Transverse colon (tissue), 4 donors: ENCODE data around the gene RSPH10B2. TPM values are rescaled to one million over a fixed set of nuclear protein-coding genes. Genes with fewer than 3 reads are reported as not detected.
"Not testable (repeated sequence)": the region's sequence is repeated elsewhere in the genome, so short reads cannot be mapped to it uniquely, and the experiment has no call there.

Source experiments
- DNase-seq: peaks from one replicate; pipeline ENCODE4 v3.0.0-alpha.2; 2019
- H3K27ac ChIP-seq, 4 donors: fragments of 200-600 bp; sonication (generic); 2 replicates each; pipeline ENCODE4 v1.5.1; 2016 to 2018; ENCODE audit warnings: inconsistent platforms in 4 of 4
- H3K27me3 ChIP-seq: fragments of 200-600 bp; sonication (generic); 2 replicates; pipeline ENCODE4 v1.5.1; 2017; ENCODE audit warnings: inconsistent platforms
- H3K36me3 ChIP-seq, 4 donors: fragments of 200-600 bp; sonication (generic); 2 replicates each; pipeline ENCODE4 v1.5.1; 2017 to 2019; ENCODE audit warnings: inconsistent platforms in 4 of 4
- H3K4me1 ChIP-seq, 4 donors: fragments of 200-600 bp; sonication (generic); 2 replicates each; pipeline ENCODE4 v1.5.1; 2017 to 2020; ENCODE audit warnings: inconsistent platforms in 4 of 4
- H3K4me3 ChIP-seq, 4 donors: fragments of 200-600 bp; sonication (generic); 1 replicate in 1 of 4; 2 replicates in 3 of 4; pipeline versions ENCODE4 v1.5.1 to v1.6.1; 2017 to 2019; ENCODE audit warnings: inconsistent platforms in 4 of 4
- H3K9me3 ChIP-seq, 2 donors: fragments of 200-600 bp; sonication (generic); 2 replicates each; pipeline ENCODE4 v1.5.1; 2017 to 2019; ENCODE audit warnings: inconsistent platforms in 2 of 2
- WGBS, 2 donors: methylation state at CpG; one replicate each; pipeline ENCODE4 v1.1.5; 2018; ENCODE audit warnings: low coverage in 1 of 2; 5-methylcytosine and 5-hydroxymethylcytosine counted together
- in situ Hi-C, 4 donors: fragments of 200-750 bp; cut with MboI; loops; one replicate each; pipeline versions ENCODE4 v1.15.0 to v1.15.1; 2017; ENCODE audit warnings: low sequenced_read_pairs in 3 of 4, low pct_ligation_motif_present in 1 of 4, low pct_unique_long_range_greater_than_20kb in 1 of 4
- intact Hi-C: fragments of 100-400 bp; cut with DNase I; formaldehyde crosslinking; loops from one replicate; pipeline ENCODE4 v1.15.1; 2023; ENCODE audit warnings: low total_unique reads
- total RNA-seq, 4 donors: library from RNA; depleted of rRNA; stranded (reverse); fragments of >200 nt; gene quantifications; one replicate each; pipeline ENCODE4 v1.1.0, GENCODE V29; 2016

RSPH10B2 gene
- total RNA-seq, 4 donors from 2014 or later = 0.68 TPM; not detected in 3

- H3K4me3 ChIP-seq, H3K4me1 ChIP-seq, intact Hi-C loops, in situ Hi-C loops, H3K36me3 ChIP-seq, DNase-seq, H3K27ac ChIP-seq, H3K27me3 ChIP-seq, H3K9me3 ChIP-seq: not testable (repeated sequence)
- 100% methylated on average over 4 of the region's 6 CpGs; no CpG with 5 or more reads in 1 of the 2 donors for WGBS, 2 donors
These were observed 3.7 kb upstream of the RSPH10B2 start for GRCh38 chr7:6750173-6750572.

- H3K27ac ChIP-seq, H3K36me3 ChIP-seq, H3K4me3 ChIP-seq, H3K27me3 ChIP-seq, DNase-seq, H3K4me1 ChIP-seq, in situ Hi-C loops, H3K9me3 ChIP-seq, intact Hi-C loops: not testable (repeated sequence)
- WGBS, 2 donors = 67% methylated on average over 8 of the region's 12 CpGs; no CpG with 5 or more reads in 1 of the 2 donors
These were observed 7.3 kb downstream of the RSPH10B2 start for GRCh38 chr7:6761186-6761585.

GRCh38 chr7:6781581-6781980 is 27.7 kb downstream of the RSPH10B2 start:
- H3K27ac ChIP-seq, in situ Hi-C loops, H3K4me3 ChIP-seq, H3K9me3 ChIP-seq, H3K36me3 ChIP-seq, intact Hi-C loops, DNase-seq, H3K27me3 ChIP-seq, H3K4me1 ChIP-seq: not testable (repeated sequence)
- 83% methylated on average over 6 of the region's 6 CpGs; no CpG with 5 or more reads in 1 of the 2 donors for WGBS, 2 donors

GRCh38 chr7:6789353-6789752 is 35.5 kb downstream of the RSPH10B2 start:
- H3K27ac ChIP-seq, intact Hi-C loops, H3K36me3 ChIP-seq, in situ Hi-C loops, DNase-seq, H3K27me3 ChIP-seq, H3K9me3 ChIP-seq, H3K4me3 ChIP-seq, H3K4me1 ChIP-seq: not testable (repeated sequence)
- no CpG with 5 or more reads among the region's 13 CpGs for WGBS, 2 donors

- H3K4me1 ChIP-seq, H3K27ac ChIP-seq, H3K9me3 ChIP-seq, DNase-seq, H3K36me3 ChIP-seq, H3K27me3 ChIP-seq, intact Hi-C loops, in situ Hi-C loops, H3K4me3 ChIP-seq: not testable (repeated sequence)
- 93% methylated on average over 3 of the region's 15 CpGs; no CpG with 5 or more reads in 1 of the 2 donors for WGBS, 2 donors
These were observed 38.4 kb downstream of the RSPH10B2 start for GRCh38 chr7:6792113-6792872.

- in situ Hi-C loops, intact Hi-C loops, H3K27me3 ChIP-seq, H3K4me1 ChIP-seq, H3K27ac ChIP-seq, H3K4me3 ChIP-seq, H3K36me3 ChIP-seq, DNase-seq, H3K9me3 ChIP-seq: not testable (repeated sequence)
- WGBS, 2 donors = 94% methylated on average over 3 of the region's 11 CpGs; no CpG with 5 or more reads in 1 of the 2 donors
These were observed 40.4 kb downstream of the RSPH10B2 start for GRCh38 chr7:6794276-6794675.

- DNase-seq, H3K27ac ChIP-seq, intact Hi-C loops, H3K27me3 ChIP-seq, H3K4me1 ChIP-seq, H3K9me3 ChIP-seq, H3K36me3 ChIP-seq, H3K4me3 ChIP-seq, in situ Hi-C loops: not testable (repeated sequence)
- WGBS, 2 donors = 81 to 84% methylated on average over 3 to 5 of the region's 5 CpGs
These were observed 43.3 kb downstream of the RSPH10B2 start for GRCh38 chr7:6797218-6797617.

- H3K27me3 ChIP-seq, H3K9me3 ChIP-seq, H3K36me3 ChIP-seq, H3K27ac ChIP-seq, intact Hi-C loops, H3K4me3 ChIP-seq, in situ Hi-C loops, H3K4me1 ChIP-seq, DNase-seq: not testable (repeated sequence)
- no CpG with 5 or more reads among the region's 8 CpGs for WGBS, 2 donors
These were observed 44.1 kb downstream of the RSPH10B2 start for GRCh38 chr7:6798047-6798446.

- H3K4me1 ChIP-seq, H3K27me3 ChIP-seq, H3K36me3 ChIP-seq, H3K27ac ChIP-seq, DNase-seq, intact Hi-C loops, H3K4me3 ChIP-seq, H3K9me3 ChIP-seq: not testable (repeated sequence)
- in situ Hi-C loops = loop anchor here in 2 of 4 donors (25.0 kb wide), 1 partner anchor 888 kb away; no protein-coding TSS in a partner anchor
- WGBS, 2 donors = no CpG with 5 or more reads among the region's 12 CpGs
These were observed 46.0 kb downstream of the RSPH10B2 start for GRCh38 chr7:6799887-6800286.

- DNase-seq, H3K4me3 ChIP-seq, H3K9me3 ChIP-seq, intact Hi-C loops, H3K36me3 ChIP-seq, H3K27ac ChIP-seq, H3K4me1 ChIP-seq, H3K27me3 ChIP-seq: not testable (repeated sequence)
- WGBS, 2 donors = 100% methylated on average over 2 of the region's 2 CpGs; no CpG with 5 or more reads in 1 of the 2 donors
- in situ Hi-C loops = loop anchor here in 2 of 4 donors (25.0 kb wide), 1 partner anchor 888 kb away; no protein-coding TSS in a partner anchor
These were observed 46.4 kb downstream of the RSPH10B2 start for GRCh38 chr7:6800331-6800730.

GRCh38 chr7:6807393-6807918 is 53.6 kb downstream of the RSPH10B2 start:
- in situ Hi-C loops = loop anchor here in 2 of 4 donors (25.0 kb wide), 1 partner anchor 895 kb away; no protein-coding TSS in a partner anchor
- H3K36me3 ChIP-seq, H3K4me3 ChIP-seq, intact Hi-C loops, H3K27me3 ChIP-seq, H3K4me1 ChIP-seq, H3K9me3 ChIP-seq, DNase-seq, H3K27ac ChIP-seq: not testable (repeated sequence)
- WGBS, 2 donors = 63 to 76% methylated on average over 2 to 3 of the region's 4 CpGs
